ENCODE data around the gene ZNF92. TPM values are rescaled to one million over a fixed set of nuclear protein-coding genes. Genes with fewer than 3 reads are reported as not detected.

Gene ZNF92
- 3.5 and 5.6 TPM in 2 replicates for total RNA-seq

GRCh38 chr7:65373608-65374351, at the start of gene ZNF92:
TSS of gene ZNF92 (plus strand) at chr7:65373855. CDS start at chr7:65373998, 143 bp downstream.

Data from cardiac ventricle fibroblast (primary cell).